HG03103 (cell line): Measurements from ENCODE around the gene QSOX2.

Experiments
- ATAC-seq: cut with Tn5 transposase; IDR thresholded peaks from one replicate; pipeline ENCODE4 v1.9.1; 2021; ENCODE audit warnings: low read depth; ENCODE audit not compliant: unreplicated experiment

QSOX2 gene

GRCh38 chr9:136245219-136246150 is at the start of gene QSOX2:
QSOX2 (minus strand) TSS chr9:136245812; CDS start chr9:136245803, 9 bp downstream.
- peak; percentile 43 for ATAC-seq

GRCh38 chr9:136295055-136295454 is 49.4 kb upstream of the QSOX2 start:
- no peak for ATAC-seq

GRCh38 chr9:136294437-136294836 is 48.8 kb upstream of the QSOX2 start:
- ATAC-seq: no peak

GRCh38 chr9:136293476-136294077 is 48.0 kb upstream of the QSOX2 start:
- no peak for ATAC-seq

GRCh38 chr9:136292591-136293448 is 47.2 kb upstream of the QSOX2 start:
- ATAC-seq: no peak

GRCh38 chr9:136292026-136292538 is 46.5 kb upstream of the QSOX2 start:
- ATAC-seq: no peak

- ATAC-seq: no peak
Measured at GRCh38 chr9:136291306-136292025, 45.9 kb upstream of the QSOX2 start.

- ATAC-seq: no peak
Measured at GRCh38 chr9:136290508-136291000, 44.9 kb upstream of the QSOX2 start.

GRCh38 chr9:136289651-136290507 is 44.3 kb upstream of the QSOX2 start:
- no peak for ATAC-seq

- ATAC-seq: no peak
Measured at GRCh38 chr9:136287960-136288753, 42.5 kb upstream of the QSOX2 start.

- ATAC-seq: no peak
Measured at GRCh38 chr9:136286987-136287379, 41.4 kb upstream of the QSOX2 start.

GRCh38 chr9:136286359-136286986 is 40.9 kb upstream of the QSOX2 start:
- ATAC-seq: no peak

- no peak for ATAC-seq
Measured at GRCh38 chr9:136285501-136286358, 40.1 kb upstream of the QSOX2 start.

GRCh38 chr9:136284951-136285350 is 39.3 kb upstream of the QSOX2 start:
- ATAC-seq: no peak

- ATAC-seq: no peak
Measured at GRCh38 chr9:136284311-136284710, 38.7 kb upstream of the QSOX2 start.

- no peak for ATAC-seq
Measured at GRCh38 chr9:136283291-136284235, 38.0 kb upstream of the QSOX2 start.
